ENCODE data around the gene CARD11. TPM values are rescaled to one million over a fixed set of nuclear protein-coding genes. Genes with fewer than 3 reads are reported as not detected.

The CARD11 gene
- total RNA-seq, 1 donor from 2014 or later = 1.4 TPM

DNA sequence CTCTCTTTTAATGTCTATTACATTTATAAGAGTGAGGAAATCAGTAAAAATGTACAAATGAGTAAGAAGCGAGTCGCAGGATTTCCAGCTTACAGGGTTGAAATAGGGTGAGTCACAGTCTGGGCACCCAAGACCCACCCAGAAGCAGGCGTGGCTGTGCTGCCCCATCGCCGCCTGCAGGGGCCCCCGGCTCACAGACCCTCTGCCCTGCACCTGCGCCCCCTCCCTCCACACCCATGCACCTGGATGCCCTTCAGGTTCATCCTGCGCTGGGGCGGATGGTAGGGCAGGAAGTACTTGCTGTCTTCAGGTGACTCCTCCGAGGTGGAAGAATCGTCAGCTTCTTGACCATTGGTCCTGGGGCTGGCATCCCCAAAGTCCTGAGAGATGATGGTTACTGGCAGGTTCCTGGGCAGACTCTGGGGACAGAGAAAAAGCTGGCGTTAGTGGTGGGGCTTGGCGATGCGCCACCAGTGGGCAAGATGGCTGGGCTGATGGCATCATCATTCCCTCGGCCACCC lies 109.4 kb downstream of the CARD11 start:
- no peak for DNase-seq
- peaks cover 18% of the 10 kb centered on the region for H3K4me1 Mint-ChIP-seq (ENCODE audit: low read depth, unreplicated experiment)
- TF ChIP-seq, protein P1, sequence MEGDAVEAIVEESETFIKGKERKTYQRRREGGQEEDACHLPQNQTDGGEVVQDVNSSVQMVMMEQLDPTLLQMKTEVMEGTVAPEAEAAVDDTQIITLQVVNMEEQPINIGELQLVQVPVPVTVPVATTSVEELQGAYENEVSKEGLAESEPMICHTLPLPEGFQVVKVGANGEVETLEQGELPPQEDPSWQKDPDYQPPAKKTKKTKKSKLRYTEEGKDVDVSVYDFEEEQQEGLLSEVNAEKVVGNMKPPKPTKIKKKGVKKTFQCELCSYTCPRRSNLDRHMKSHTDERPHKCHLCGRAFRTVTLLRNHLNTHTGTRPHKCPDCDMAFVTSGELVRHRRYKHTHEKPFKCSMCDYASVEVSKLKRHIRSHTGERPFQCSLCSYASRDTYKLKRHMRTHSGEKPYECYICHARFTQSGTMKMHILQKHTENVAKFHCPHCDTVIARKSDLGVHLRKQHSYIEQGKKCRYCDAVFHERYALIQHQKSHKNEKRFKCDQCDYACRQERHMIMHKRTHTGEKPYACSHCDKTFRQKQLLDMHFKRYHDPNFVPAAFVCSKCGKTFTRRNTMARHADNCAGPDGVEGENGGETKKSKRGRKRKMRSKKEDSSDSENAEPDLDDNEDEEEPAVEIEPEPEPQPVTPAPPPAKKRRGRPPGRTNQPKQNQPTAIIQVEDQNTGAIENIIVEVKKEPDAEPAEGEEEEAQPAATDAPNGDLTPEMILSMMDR (IDR thresholded peaks at IDR 0.05; ENCODE audit: partially characterized antibody, unreplicated experiment) = no peak
- H3K9me3 Mint-ChIP-seq (ENCODE audit: unreplicated experiment) = peaks cover 6% of the 10 kb centered on the region
- H3K36me3 Mint-ChIP-seq (ENCODE audit: unreplicated experiment) = no peaks in the 10 kb centered on the region
- no peak overlapping the region for H3K27ac Mint-ChIP-seq (ENCODE audit: unreplicated experiment)
- no peak overlapping the region for H3K4me3 Mint-ChIP-seq (ENCODE audit: unreplicated experiment)
- peaks cover 10% of the 10 kb centered on the region for H3K27me3 Mint-ChIP-seq (ENCODE audit: unreplicated experiment)

DNA sequence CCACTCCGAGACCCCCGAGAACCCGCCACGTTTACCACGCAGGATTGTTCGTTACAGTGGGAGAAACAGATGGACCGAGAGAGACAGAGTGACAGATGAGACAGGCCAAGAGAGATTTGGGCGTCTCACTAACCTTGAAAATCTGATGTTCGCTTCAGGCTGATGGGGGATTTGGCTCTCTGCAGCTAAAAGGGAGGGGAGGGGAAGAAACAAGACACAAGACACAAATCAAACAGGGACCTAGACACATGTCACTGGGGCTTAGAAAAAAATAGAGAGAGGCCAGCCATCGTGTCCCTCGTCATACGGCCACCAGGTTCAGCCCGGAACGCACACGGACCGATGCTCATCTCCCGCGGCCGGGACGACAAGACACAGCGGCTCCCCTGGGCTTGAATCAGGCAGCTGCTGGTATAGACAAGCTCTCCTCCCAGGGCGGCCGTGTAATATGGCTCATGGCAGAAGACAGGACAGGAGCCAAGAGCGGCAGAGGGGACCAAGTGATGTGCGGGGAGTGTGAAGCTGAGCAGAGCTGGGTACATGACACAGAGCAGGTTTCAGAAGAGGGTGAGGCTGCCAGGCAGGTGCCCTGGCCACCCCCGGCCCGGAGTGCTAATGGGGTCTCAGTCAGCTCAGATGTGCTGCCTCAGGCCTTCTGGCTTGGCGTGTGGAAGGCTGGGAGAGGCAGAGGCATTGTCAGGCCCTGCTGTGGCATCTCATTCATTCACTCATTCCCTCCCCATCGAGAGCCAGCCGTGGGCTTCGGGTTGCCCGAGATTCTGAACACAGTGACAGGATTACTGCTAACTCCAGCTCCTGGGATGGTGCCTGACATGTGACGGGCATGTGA lies 111.0 kb downstream of the CARD11 start:
- Mint-ChIP-seq H3K36me3 (ENCODE audit: unreplicated experiment) (no peaks in the 10 kb centered on the region), H3K27ac (ENCODE audit: unreplicated experiment) (peak overlapping the region; percentile 92), H3K27me3 (ENCODE audit: unreplicated experiment) (peaks cover 9% of the 10 kb centered on the region), H3K4me1 (ENCODE audit: low read depth, unreplicated experiment) (peaks cover 11% of the 10 kb centered on the region), H3K4me3 (ENCODE audit: unreplicated experiment) (peak overlapping the region; percentile 17), H3K9me3 (ENCODE audit: unreplicated experiment) (peaks cover 11% of the 10 kb centered on the region)
- peak; percentile 61 for DNase-seq
- TF ChIP-seq, protein P1 (IDR thresholded peaks at IDR 0.05; ENCODE audit: partially characterized antibody, unreplicated experiment) = no peak

DNA sequence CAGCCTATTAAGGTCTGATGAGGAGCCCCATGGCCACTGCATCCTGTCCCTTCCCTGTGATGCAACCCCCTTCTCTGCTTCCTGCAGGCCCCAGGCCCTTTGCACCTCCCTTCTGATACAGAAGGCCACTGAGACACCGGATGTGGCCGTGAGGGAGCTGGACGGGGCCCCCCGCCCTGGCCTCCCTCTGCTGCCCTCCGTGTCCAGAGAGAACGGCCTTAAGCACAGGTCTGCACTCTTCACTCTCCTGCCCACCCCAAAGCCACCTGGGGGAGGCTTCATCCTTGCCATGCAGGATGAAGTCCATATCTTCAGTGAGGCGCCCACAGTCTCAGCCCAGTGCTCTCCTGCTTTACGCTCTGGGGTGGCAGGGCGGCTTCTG lies 112.6 kb downstream of the CARD11 start:
- H3K4me3 Mint-ChIP-seq (ENCODE audit: unreplicated experiment) = no peak overlapping the region
- H3K9me3 Mint-ChIP-seq (ENCODE audit: unreplicated experiment) = peaks cover 9% of the 10 kb centered on the region
- no peak overlapping the region for H3K27ac Mint-ChIP-seq (ENCODE audit: unreplicated experiment)
- TF ChIP-seq, protein P1 (IDR thresholded peaks at IDR 0.05; ENCODE audit: partially characterized antibody, unreplicated experiment) = no peak
- H3K27me3 Mint-ChIP-seq (ENCODE audit: unreplicated experiment) = peaks cover 12% of the 10 kb centered on the region
- no peak for DNase-seq
- no peaks in the 10 kb centered on the region for H3K36me3 Mint-ChIP-seq (ENCODE audit: unreplicated experiment)
- H3K4me1 Mint-ChIP-seq (ENCODE audit: low read depth, unreplicated experiment) = peaks cover 11% of the 10 kb centered on the region

DNA sequence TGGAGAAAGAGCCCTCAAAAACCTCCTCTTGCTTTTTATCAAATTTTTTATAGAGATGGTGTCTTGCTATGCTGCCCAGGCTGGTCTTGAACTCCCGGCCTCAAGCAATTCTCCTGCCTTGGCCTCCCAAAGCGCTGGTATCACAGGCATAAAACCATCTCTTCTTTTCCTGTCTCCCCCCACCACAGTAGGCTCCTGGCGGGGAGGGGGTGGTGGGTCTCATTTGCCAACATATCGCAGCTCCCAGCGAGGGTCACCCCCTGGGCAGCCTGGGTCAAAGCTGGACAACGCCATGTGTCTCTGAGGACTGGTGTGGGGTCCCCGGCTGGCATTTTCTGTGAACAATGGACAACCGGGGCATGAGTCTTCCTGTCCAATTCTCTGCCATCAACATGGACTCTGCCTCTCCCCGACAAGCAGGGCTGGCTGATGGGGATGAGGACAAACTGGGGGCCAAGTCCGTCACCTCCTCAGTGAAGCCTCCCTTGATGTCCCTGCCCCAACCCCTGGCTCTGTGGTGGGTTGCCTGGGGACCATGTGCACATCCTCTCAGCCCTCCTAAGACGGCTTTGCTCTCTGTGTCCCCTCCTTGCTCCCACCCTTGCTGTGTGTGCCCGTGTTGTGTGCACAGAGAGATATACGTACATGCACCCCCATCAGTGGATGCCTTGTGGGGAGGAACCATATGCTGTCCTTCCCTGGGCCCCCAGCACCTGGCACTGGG lies 113.2 kb downstream of the CARD11 start:
- Mint-ChIP-seq H3K4me1 (ENCODE audit: low read depth, unreplicated experiment) (peaks cover 11% of the 10 kb centered on the region), H3K4me3 (ENCODE audit: unreplicated experiment) (no peak overlapping the region), H3K27ac (ENCODE audit: unreplicated experiment) (no peak overlapping the region), H3K36me3 (ENCODE audit: unreplicated experiment) (no peaks in the 10 kb centered on the region), H3K27me3 (ENCODE audit: unreplicated experiment) (peaks cover 12% of the 10 kb centered on the region), H3K9me3 (ENCODE audit: unreplicated experiment) (peaks cover 9% of the 10 kb centered on the region)
- DNase-seq = no peak
- TF ChIP-seq, protein P1 (IDR thresholded peaks at IDR 0.05; ENCODE audit: partially characterized antibody, unreplicated experiment) = no peak
